Measurements from ENCODE around the gene RAB17.

RAB17 gene

DNA sequence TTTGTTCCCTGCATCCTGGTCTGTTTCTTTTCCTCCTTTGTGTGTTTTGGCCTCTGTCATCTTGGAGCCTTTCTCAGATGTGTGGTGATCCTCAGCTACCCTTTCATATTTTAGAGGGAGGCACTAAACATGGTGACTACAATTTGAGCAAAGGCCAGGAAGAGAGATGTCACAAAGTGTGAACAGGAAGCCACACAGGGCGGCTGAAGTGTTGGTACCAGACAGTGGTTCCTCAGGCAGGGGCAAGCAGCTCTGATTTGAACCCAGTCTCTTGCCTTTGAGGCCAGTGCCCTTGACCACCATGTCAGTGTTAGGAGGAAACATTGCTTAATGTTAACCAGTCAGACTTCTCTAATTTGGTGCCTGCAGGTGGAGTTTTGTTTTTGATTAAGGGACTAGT lies 46.0 kb upstream of the RAB17 start:
- DNase-seq, result no peak
- peaks cover 68% of the 10 kb centered on the region for H3K36me3 Mint-ChIP-seq (ENCODE audit: low read depth)
- no peaks in the 10 kb centered on the region for H3K27me3 Mint-ChIP-seq (ENCODE audit: low read depth, poor library complexity)
- peaks cover 38% of the 10 kb centered on the region for H3K9me3 Mint-ChIP-seq
- no peak overlapping the region for H3K4me3 Mint-ChIP-seq
- H3K4me1 Mint-ChIP-seq, result peaks cover 6% of the 10 kb centered on the region
- TF ChIP-seq, protein P1, sequence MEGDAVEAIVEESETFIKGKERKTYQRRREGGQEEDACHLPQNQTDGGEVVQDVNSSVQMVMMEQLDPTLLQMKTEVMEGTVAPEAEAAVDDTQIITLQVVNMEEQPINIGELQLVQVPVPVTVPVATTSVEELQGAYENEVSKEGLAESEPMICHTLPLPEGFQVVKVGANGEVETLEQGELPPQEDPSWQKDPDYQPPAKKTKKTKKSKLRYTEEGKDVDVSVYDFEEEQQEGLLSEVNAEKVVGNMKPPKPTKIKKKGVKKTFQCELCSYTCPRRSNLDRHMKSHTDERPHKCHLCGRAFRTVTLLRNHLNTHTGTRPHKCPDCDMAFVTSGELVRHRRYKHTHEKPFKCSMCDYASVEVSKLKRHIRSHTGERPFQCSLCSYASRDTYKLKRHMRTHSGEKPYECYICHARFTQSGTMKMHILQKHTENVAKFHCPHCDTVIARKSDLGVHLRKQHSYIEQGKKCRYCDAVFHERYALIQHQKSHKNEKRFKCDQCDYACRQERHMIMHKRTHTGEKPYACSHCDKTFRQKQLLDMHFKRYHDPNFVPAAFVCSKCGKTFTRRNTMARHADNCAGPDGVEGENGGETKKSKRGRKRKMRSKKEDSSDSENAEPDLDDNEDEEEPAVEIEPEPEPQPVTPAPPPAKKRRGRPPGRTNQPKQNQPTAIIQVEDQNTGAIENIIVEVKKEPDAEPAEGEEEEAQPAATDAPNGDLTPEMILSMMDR (IDR thresholded peaks at IDR 0.05), result no peak
- H3K27ac Mint-ChIP-seq, result no peak overlapping the region

DNA sequence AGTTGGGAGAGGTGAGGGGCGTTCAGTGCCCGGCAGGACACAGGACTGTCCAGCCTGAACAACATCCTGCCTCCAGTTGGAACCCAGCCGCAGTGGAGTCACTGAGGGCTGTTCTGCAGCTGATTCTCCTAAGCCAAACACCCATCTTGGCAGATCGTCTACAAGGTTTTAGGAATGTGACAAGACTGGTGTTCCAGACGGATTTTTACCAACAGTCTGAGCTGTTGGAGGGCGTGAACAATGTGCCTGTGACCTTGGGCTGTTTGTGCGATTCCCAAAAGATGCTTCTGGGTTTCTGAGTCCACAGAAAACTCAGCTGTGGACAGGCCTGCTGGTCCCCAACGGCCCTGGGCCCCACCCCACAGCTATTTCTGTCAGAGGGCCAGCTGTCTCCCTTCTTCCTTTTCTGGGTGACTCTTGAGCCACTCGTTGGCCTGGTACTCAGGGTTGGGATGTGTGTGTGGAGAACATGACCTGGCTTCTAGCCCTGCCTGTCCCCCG lies 42.6 kb upstream of the RAB17 start:
- TF ChIP-seq, protein P1 (IDR thresholded peaks at IDR 0.05), result no peak
- no peak for DNase-seq
- no peak overlapping the region for H3K4me3 Mint-ChIP-seq
- peaks cover 34% of the 10 kb centered on the region for H3K9me3 Mint-ChIP-seq
- peaks cover 67% of the 10 kb centered on the region for H3K36me3 Mint-ChIP-seq (ENCODE audit: low read depth)
- H3K27me3 Mint-ChIP-seq (ENCODE audit: low read depth, poor library complexity), result peaks cover 17% of the 10 kb centered on the region
- peak overlapping the region; percentile 54 for H3K27ac Mint-ChIP-seq
- peaks cover 30% of the 10 kb centered on the region for H3K4me1 Mint-ChIP-seq

DNA sequence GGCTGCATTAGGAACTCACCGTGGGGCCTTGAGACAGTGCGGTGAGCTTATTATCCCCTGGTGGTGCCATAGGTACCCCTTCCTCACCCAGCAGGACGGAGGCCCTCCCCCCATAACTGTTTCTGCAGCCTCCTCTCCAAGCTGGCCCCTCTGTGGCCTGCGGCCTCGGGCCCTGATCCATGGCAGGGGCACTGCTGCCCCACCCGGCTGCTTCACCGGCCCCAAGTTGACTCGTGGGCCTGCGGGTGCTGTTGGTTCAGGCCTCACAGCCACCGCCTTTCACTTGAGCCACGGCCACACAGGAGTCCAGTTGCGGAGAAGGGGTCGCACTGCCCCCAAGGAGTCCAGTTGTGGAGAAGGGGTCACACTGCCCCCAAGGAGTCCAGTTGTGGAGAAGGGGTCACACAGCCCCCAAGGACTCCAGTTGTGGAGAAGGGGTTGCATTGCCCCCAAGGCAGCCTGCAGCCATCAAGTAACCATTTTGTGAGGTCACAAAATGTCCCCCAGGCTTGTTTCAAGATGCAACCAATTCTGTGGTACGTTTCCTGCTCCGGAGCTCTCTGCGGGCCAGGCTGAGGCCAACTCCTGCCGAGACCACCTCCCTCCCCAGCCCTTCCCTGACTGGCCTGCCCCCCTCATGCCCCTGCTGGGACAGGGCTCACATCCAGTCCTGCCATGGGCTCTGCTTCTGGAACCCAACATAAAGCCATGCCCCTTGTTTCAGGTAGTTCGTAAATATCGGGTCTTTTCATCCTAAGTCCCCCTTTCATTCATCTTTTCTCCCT lies 41.5 kb upstream of the RAB17 start:
- peaks cover 21% of the 10 kb centered on the region for H3K27me3 Mint-ChIP-seq (ENCODE audit: low read depth, poor library complexity)
- H3K4me1 Mint-ChIP-seq, result peaks cover 32% of the 10 kb centered on the region
- H3K4me3 Mint-ChIP-seq, result no peak overlapping the region
- peaks cover 25% of the 10 kb centered on the region for H3K9me3 Mint-ChIP-seq
- H3K27ac Mint-ChIP-seq, result no peak overlapping the region
- TF ChIP-seq, protein P1 (IDR thresholded peaks at IDR 0.05), result no peak
- peaks cover 57% of the 10 kb centered on the region for H3K36me3 Mint-ChIP-seq (ENCODE audit: low read depth)
- DNase-seq, result no peak

DNA sequence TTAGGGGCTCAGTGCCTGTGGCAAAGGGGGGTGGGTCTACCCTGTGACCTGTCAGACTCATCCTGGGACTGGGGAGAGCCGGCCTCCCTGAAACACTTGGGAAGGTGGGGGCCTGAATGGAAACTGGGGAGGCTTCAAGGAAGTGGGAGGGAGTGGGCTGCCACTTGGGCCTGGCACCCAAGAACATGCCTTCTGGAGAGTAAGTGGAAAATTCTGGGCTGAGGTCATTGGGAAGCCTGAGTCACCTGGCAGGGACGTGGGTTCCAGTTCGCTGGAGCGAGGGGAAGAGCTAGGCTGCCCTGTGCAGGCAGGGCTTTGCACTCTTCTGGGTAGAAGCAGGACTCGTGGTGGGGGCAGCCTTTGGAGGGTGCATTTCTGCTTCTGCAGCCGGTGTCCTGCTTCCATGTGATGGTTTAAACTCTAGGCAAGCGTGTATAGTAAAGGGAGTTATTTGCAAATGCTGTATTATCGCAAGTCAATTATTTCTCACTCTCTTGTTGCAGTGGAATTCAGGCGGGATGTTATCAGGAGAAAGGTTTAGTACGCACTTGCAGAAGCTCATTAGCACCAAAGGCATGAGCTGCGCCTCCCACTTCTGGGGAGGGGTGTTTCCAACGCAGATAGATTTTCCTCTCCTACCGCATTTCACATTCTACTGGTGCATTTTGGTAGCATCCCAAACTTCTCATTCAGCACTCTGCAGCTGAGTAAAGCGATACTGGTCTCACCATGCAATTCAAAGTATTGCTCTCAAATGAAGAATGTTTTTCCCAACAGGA lies 40.7 kb upstream of the RAB17 start:
- no peak overlapping the region for H3K27ac Mint-ChIP-seq

DNA sequence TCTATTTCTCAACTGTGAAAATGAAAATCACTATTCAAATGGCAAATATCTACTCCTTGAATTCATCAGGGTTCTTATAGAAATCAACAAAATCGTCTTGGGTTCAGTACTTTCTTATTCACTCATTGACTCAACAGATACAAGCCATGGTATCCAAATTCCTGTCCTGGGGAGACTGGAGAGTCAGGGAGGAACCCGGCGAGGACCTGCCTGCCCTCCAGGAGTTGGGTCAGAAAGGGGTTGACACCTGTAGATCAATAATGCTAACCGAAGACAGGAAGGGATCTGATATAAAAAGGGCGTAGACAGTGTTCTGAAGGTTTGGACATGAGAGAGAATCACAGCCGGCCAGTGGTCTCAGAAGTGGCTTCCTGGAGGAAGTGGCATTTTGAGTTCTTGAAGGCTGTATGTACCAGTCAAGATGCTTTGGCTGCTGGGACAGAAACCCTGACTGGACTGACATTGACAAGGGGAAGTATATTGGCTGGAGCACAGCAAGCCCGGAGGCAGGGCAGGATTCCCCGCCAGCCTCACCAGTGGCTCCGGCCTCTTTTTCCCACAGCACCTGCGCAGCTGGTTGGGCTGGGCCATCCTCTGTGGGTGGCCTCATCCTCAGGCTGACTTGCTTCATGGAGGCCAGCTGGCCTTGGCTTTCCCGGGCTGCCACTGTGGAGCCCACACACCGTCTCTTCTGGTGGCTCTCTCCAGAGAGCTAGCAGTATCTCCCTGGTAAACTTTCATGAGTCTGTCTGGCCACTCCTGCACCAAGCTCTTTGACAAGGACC lies 39.9 kb upstream of the RAB17 start:
- peaks cover 47% of the 10 kb centered on the region for H3K36me3 Mint-ChIP-seq (ENCODE audit: low read depth)
- TF ChIP-seq, protein P1 (IDR thresholded peaks at IDR 0.05), result no peak
- peaks cover 37% of the 10 kb centered on the region for H3K27me3 Mint-ChIP-seq (ENCODE audit: low read depth, poor library complexity)
- DNase-seq, result no peak
- peaks cover 15% of the 10 kb centered on the region for H3K9me3 Mint-ChIP-seq
- H3K4me1 Mint-ChIP-seq, result peaks cover 36% of the 10 kb centered on the region
- no peak overlapping the region for H3K4me3 Mint-ChIP-seq
- H3K27ac Mint-ChIP-seq, result no peak overlapping the region

More for the DNA sequence above, 40.7 kb upstream of the RAB17 start:
- H3K9me3 Mint-ChIP-seq, result peaks cover 17% of the 10 kb centered on the region
- no peak for DNase-seq
- H3K36me3 Mint-ChIP-seq (ENCODE audit: low read depth), result peaks cover 49% of the 10 kb centered on the region
- TF ChIP-seq, protein P1 (IDR thresholded peaks at IDR 0.05), result no peak
- peaks cover 29% of the 10 kb centered on the region for H3K27me3 Mint-ChIP-seq (ENCODE audit: low read depth, poor library complexity)
- no peak overlapping the region for H3K4me3 Mint-ChIP-seq
- H3K4me1 Mint-ChIP-seq, result peaks cover 32% of the 10 kb centered on the region

All from nephron progenitor cell (in vitro differentiated cells).